Measurements from ENCODE around the gene COA8. TPM values are rescaled to one million over a fixed set of nuclear protein-coding genes. Genes with fewer than 3 reads are reported as not detected.

Gene COA8
- total and polyA plus RNA-seq, 2 of the 13 experiments (the other 11 are each of a cell fraction or from before 2014, with no cell fraction given), result 10.9 to 25.1 TPM

- TF ChIP-seq ZNF740 (CRISPR knock-in tag; IDR thresholded peaks at IDR 0.05), result no peak
- TF ChIP-seq TARDBP (CRISPR knock-in tag; IDR thresholded peaks at IDR 0.05), result 0 out of 2 replicates have a peak, but pooled peaks have one; percentile 27
- TF ChIP-seq BCL6 (CRISPR knock-in tag; IDR thresholded peaks at IDR 0.05), result no peak
- TF ChIP-seq SKIL (CRISPR knock-in tag; IDR thresholded peaks at IDR 0.05; ENCODE audit: borderline replicate concordance), result no peak
- no peak for TF ChIP-seq FOXM1 (CRISPR knock-in tag; IDR thresholded peaks at IDR 0.05)
- TF ChIP-seq ELF3 (CRISPR knock-in tag; IDR thresholded peaks at IDR 0.05), result no peak
- TF ChIP-seq STAT6 (CRISPR knock-in tag; IDR thresholded peaks at IDR 0.05; ENCODE audit: borderline replicate concordance), result no peak
- 0 out of 2 replicates have a peak, but pooled peaks have one; percentile 2 for TF ChIP-seq GMEB1 (CRISPR knock-in tag; IDR thresholded peaks at IDR 0.05; ENCODE audit: borderline replicate concordance)
- no peak for TF ChIP-seq ZNF484 (CRISPR knock-in tag; IDR thresholded peaks at IDR 0.05; ENCODE audit: borderline replicate concordance, low read depth)
- no peak for TF ChIP-seq NR2F1 (CRISPR knock-in tag; IDR thresholded peaks at IDR 0.05)
- TF ChIP-seq SNAPC2 (CRISPR knock-in tag; IDR thresholded peaks at IDR 0.05), result no peak
- no peak for TF ChIP-seq KAT7 (CRISPR knock-in tag; IDR thresholded peaks at IDR 0.05; ENCODE audit: borderline replicate concordance)
- peak; percentile 66 for TF ChIP-seq ZNF687 (CRISPR knock-in tag; IDR thresholded peaks at IDR 0.05)
- TF ChIP-seq MTA1 (CRISPR knock-in tag; IDR thresholded peaks at IDR 0.05; ENCODE audit: borderline replicate concordance), result no peak
- TF ChIP-seq ZSCAN12 (CRISPR knock-in tag; IDR thresholded peaks at IDR 0.05), result no peak
- no peak for TF ChIP-seq MTF2 (CRISPR knock-in tag; IDR thresholded peaks at IDR 0.05; ENCODE audit: borderline replicate concordance)
- TF ChIP-seq NFE2L1 (CRISPR knock-in tag; IDR thresholded peaks at IDR 0.05; ENCODE audit: borderline replicate concordance), result no peak
- no peak for TF ChIP-seq CEBPB (IDR thresholded peaks at IDR 0.05; ENCODE audit: borderline replicate concordance, low read depth, low read length)
- no peak; the same call in 1 of the 2 replicates for TF ChIP-seq KDM5B (CRISPR knock-in tag; IDR thresholded peaks at IDR 0.05; ENCODE audit: borderline replicate concordance)
Measured at GRCh38 chr14:103528146-103528586, 34.6 kb upstream of the COA8 start (continued).

Measured in HepG2 (cell line).